ENCODE measurements around the gene AIRE.

GRCh38 chr21:44258056-44258725 is 27.5 kb upstream of the AIRE start:
- TF ChIP-seq, protein P1, sequence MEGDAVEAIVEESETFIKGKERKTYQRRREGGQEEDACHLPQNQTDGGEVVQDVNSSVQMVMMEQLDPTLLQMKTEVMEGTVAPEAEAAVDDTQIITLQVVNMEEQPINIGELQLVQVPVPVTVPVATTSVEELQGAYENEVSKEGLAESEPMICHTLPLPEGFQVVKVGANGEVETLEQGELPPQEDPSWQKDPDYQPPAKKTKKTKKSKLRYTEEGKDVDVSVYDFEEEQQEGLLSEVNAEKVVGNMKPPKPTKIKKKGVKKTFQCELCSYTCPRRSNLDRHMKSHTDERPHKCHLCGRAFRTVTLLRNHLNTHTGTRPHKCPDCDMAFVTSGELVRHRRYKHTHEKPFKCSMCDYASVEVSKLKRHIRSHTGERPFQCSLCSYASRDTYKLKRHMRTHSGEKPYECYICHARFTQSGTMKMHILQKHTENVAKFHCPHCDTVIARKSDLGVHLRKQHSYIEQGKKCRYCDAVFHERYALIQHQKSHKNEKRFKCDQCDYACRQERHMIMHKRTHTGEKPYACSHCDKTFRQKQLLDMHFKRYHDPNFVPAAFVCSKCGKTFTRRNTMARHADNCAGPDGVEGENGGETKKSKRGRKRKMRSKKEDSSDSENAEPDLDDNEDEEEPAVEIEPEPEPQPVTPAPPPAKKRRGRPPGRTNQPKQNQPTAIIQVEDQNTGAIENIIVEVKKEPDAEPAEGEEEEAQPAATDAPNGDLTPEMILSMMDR (IDR thresholded peaks at IDR 0.05; ENCODE audit: borderline replicate concordance, extremely low read depth, low read length, poor library complexity, severe bottlenecking), result no peak
- TF ChIP-seq EZH2 (IDR thresholded peaks at IDR 0.05; ENCODE audit: borderline replicate concordance, low read depth, low read length, severe bottlenecking), result no peak
